Dermis blood vessel endothelial cell (primary cell): ENCODE data around the gene RAPGEF1. TPM values are rescaled to one million over a fixed set of nuclear protein-coding genes. Genes with fewer than 3 reads are reported as not detected.

ENCODE experiments used
- DNase-seq: peaks from one replicate; pipeline ENCODE4 v3.0.0; 2010
- total RNA-seq: library from RNA; depleted of rRNA; stranded (reverse); fragments of >200 nt; gene quantifications from 2 replicates; pipeline ENCODE4 v1.2.3, GENCODE V29; 2014

Gene RAPGEF1
- total RNA-seq, 1 donor from 2014 or later = 56.2 TPM

- DNase-seq = no peak
Measured at GRCh38 chr9:131745610-131746009, 5.7 kb upstream of the RAPGEF1 start.

GRCh38 chr9:131744720-131745201, 4.9 kb upstream of the RAPGEF1 start:
- no peak for DNase-seq

- peak; percentile 70 for DNase-seq
Measured at GRCh38 chr9:131744171-131744719, 4.4 kb upstream of the RAPGEF1 start.

- no peak for DNase-seq
Measured at GRCh38 chr9:131743501-131743900, 3.6 kb upstream of the RAPGEF1 start.

- DNase-seq = no peak
Measured at GRCh38 chr9:131743096-131743495, 3.2 kb upstream of the RAPGEF1 start.

- no peak for DNase-seq
Measured at GRCh38 chr9:131740898-131741297, 1.0 kb upstream of the RAPGEF1 start.

- peak; percentile 44 for DNase-seq
Measured at GRCh38 chr9:131739133-131739958, 530 bp downstream of the RAPGEF1 start.

- DNase-seq = peak; percentile 70
Measured at GRCh38 chr9:131738293-131739132, 1.4 kb downstream of the RAPGEF1 start.

GRCh38 chr9:131737426-131737825, 2.5 kb downstream of the RAPGEF1 start:
- no peak for DNase-seq

- DNase-seq = no peak
Measured at GRCh38 chr9:131736431-131736830, 3.4 kb downstream of the RAPGEF1 start.

- DNase-seq = no peak
Measured at GRCh38 chr9:131735238-131736128, 4.4 kb downstream of the RAPGEF1 start.

- DNase-seq = no peak
Measured at GRCh38 chr9:131734781-131735180, 5.1 kb downstream of the RAPGEF1 start.

GRCh38 chr9:131734165-131734610, 5.7 kb downstream of the RAPGEF1 start:
- DNase-seq = peak; percentile 68

- DNase-seq = peak; percentile 97
Measured at GRCh38 chr9:131733541-131734061, 6.3 kb downstream of the RAPGEF1 start.

GRCh38 chr9:131732636-131733289, 7.1 kb downstream of the RAPGEF1 start:
- peak; percentile 51 for DNase-seq

- no peak for DNase-seq
Measured at GRCh38 chr9:131732061-131732526, 7.8 kb downstream of the RAPGEF1 start.

- DNase-seq = no peak
Measured at GRCh38 chr9:131731644-131732043, 8.2 kb downstream of the RAPGEF1 start.

- no peak for DNase-seq
Measured at GRCh38 chr9:131731237-131731636, 8.6 kb downstream of the RAPGEF1 start.

GRCh38 chr9:131728961-131729360, 10.9 kb downstream of the RAPGEF1 start:
- no peak for DNase-seq

GRCh38 chr9:131728546-131728910, 11.3 kb downstream of the RAPGEF1 start:
- no peak for DNase-seq
